NCI-H446 (cell line): ENCODE data around the gene ALG3.

Source experiments
- DNase-seq, 2 experiments: peaks; one replicate each; lab custom pipeline; 2025; lab: John Stamatoyannopoulos, UW

The ALG3 gene

GRCh38 chr3:184193991-184194539, 54.7 kb downstream of the ALG3 start:
- no peak for DNase-seq

GRCh38 chr3:184192889-184193288, 55.9 kb downstream of the ALG3 start:
- no peak for DNase-seq
